ENCODE results near the gene ZBTB40. TPM values are rescaled to one million over a fixed set of nuclear protein-coding genes. Genes with fewer than 3 reads are reported as not detected.

The ZBTB40 gene
- polyA plus RNA-seq, 3 donors: 1.1 to 17.8 (median 1.3) TPM

DNA sequence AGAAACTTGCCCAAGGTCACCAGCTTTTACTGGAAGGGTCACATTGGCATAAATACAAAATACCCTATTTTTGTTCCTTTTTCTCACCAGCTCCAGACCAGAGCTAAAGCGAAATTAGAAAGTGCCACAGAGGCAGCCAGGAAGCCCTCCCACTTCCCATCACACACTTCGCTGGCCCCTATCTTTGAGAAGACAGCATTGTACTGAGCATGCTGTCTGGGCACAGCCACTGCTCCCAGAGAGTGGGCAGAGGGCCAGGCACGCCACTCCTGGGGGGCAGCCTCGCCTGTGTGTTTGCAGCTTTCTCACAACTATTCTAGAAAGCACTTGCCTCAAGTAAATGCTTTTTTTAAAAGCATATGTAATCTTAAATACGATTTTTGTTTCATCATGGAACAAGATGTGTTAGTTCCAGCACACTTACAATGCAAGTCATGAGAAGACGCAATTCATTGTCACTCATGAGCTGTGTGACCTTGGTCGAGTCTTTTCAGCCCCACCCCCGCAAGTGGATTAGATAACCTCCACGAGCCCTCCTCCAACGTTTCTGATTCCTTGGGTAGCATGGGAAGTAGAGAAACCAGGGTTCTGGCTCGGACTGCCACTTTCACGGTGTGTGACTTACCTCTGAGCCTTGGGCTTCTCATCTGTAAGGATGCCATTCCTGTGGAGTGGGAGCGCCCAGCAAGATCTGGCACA is 85.9 kb downstream of the ZBTB40 start:
- no peaks in the 10 kb centered on the region for H3K79me2 ChIP-seq (ENCODE audit: insufficient read depth, low read length)
- Mint-ChIP-seq H3K27ac (peak overlapping the region in 3 of 7 donors; percentile 26 to 54 (median 26)), H3K27me3 (ENCODE audit: low read depth in 3 of 3) (peaks cover 0 to 2% (median 0%) of the 10 kb centered on the region in 3 donors), H3K9me3 (no peaks in the 10 kb centered on the region), H3K36me3 (peaks cover 14 to 24% of the 10 kb centered on the region in 2 donors), H3K4me3 (no peak overlapping the region), H3K4me1 (peaks cover 14% of the 10 kb centered on the region)
- DNase-seq: no peak
- no peak overlapping the region for H3K27ac ChIP-seq (ENCODE audit: low read depth in 1 of 2, low read length in 2 of 2)
- H4K20me1 ChIP-seq (ENCODE audit: insufficient read depth, low read length): no peaks in the 10 kb centered on the region
- H3K9ac ChIP-seq (ENCODE audit: insufficient read depth, low read length, poor library complexity, severe bottlenecking): no peak overlapping the region
- 79% methylated on average over 12 of the region's 13 CpGs for WGBS (ENCODE audit: insufficient coverage)
- H3K4me3 ChIP-seq (replicated peaks in 1 of 3; ENCODE audit: low read depth in 2 of 3, low read length in 3 of 3): no peak overlapping the region
- H3K9me3 ChIP-seq (replicated peaks in 1 of 2; ENCODE audit: control insufficient read depth in 1 of 2, insufficient read depth in 1 of 2, low read length in 2 of 2): no peaks in the 10 kb centered on the region
- TF ChIP-seq, protein P1, sequence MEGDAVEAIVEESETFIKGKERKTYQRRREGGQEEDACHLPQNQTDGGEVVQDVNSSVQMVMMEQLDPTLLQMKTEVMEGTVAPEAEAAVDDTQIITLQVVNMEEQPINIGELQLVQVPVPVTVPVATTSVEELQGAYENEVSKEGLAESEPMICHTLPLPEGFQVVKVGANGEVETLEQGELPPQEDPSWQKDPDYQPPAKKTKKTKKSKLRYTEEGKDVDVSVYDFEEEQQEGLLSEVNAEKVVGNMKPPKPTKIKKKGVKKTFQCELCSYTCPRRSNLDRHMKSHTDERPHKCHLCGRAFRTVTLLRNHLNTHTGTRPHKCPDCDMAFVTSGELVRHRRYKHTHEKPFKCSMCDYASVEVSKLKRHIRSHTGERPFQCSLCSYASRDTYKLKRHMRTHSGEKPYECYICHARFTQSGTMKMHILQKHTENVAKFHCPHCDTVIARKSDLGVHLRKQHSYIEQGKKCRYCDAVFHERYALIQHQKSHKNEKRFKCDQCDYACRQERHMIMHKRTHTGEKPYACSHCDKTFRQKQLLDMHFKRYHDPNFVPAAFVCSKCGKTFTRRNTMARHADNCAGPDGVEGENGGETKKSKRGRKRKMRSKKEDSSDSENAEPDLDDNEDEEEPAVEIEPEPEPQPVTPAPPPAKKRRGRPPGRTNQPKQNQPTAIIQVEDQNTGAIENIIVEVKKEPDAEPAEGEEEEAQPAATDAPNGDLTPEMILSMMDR (IDR thresholded peaks at IDR 0.05): no peak
- no peak overlapping the region for H3K4me2 ChIP-seq (replicated peaks; ENCODE audit: extremely low read depth, low read length, poor library complexity, severe bottlenecking)
- H3K4me1 ChIP-seq (ENCODE audit: control insufficient read depth in 1 of 2, insufficient read depth in 2 of 2, low read length in 2 of 2): peaks cover 0 to 5% of the 10 kb centered on the region in 2 donors
- intact Hi-C loops (cut with micrococcal nuclease): no loop called here
- no peaks in the 10 kb centered on the region for H3K27me3 ChIP-seq (ENCODE audit: control insufficient read depth in 2 of 2, insufficient read depth in 2 of 2, low read length in 2 of 2)
- H3K36me3 ChIP-seq (replicated peaks in 1 of 2; ENCODE audit: control insufficient read depth in 1 of 2, insufficient read depth in 2 of 2, low read length in 2 of 2): peaks cover 0 to 14% of the 10 kb centered on the region in 2 donors
- no peak overlapping the region for H2AFZ ChIP-seq (ENCODE audit: insufficient read depth, low read depth, low read length, poor library complexity, severe bottlenecking)

DNA sequence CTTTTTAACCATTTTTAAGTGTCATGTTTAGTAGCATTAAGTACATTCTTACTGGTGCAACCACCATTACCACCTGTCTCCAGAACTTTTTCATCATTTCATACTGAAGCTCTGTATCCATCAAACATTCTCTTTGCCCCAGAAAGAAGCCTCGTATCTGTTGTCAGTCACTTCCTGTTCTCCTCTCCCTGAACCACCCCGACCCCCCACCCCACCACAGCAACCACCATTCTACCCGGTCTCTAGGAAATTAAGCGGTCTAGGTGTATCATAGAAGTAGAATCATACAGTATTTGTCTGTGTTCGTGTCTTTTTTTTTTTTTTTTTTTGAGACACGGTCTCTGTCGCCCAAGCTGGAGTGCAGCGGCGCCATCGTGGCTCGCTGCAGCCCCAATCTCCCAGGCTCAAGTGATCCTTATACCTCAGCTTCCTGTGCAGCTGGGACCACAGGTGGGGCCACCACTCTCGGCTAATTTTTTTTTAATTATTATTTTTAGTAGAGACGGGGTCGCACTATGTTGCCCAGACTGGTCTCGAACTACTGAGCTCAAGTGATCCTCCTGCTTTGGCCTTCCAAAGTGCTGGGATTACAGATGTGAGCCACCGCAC is 88.0 kb downstream of the ZBTB40 start:
- H4K20me1 ChIP-seq (ENCODE audit: insufficient read depth, low read length): no peaks in the 10 kb centered on the region
- Mint-ChIP-seq H3K36me3 (peaks cover 3 to 11% of the 10 kb centered on the region in 2 donors), H3K4me1 (peaks cover 14% of the 10 kb centered on the region), H3K4me3 (no peak overlapping the region), H3K9me3 (no peaks in the 10 kb centered on the region), H3K27ac (no peak overlapping the region), H3K27me3 (ENCODE audit: low read depth in 3 of 3) (peaks cover 0 to 7% (median 0%) of the 10 kb centered on the region in 3 donors)
- intact Hi-C loops (cut with micrococcal nuclease): no loop called here
- H3K79me2 ChIP-seq (ENCODE audit: insufficient read depth, low read length): no peaks in the 10 kb centered on the region
- no peak overlapping the region for H2AFZ ChIP-seq (ENCODE audit: insufficient read depth, low read depth, low read length, poor library complexity, severe bottlenecking)
- H3K27ac ChIP-seq (ENCODE audit: low read depth in 1 of 2, low read length in 2 of 2): no peak overlapping the region
- H3K27me3 ChIP-seq (ENCODE audit: control insufficient read depth in 2 of 2, insufficient read depth in 2 of 2, low read length in 2 of 2): no peaks in the 10 kb centered on the region
- peaks cover 0 to 5% of the 10 kb centered on the region in 2 donors for H3K4me1 ChIP-seq (ENCODE audit: control insufficient read depth in 1 of 2, insufficient read depth in 2 of 2, low read length in 2 of 2)
- TF ChIP-seq, protein P1 (IDR thresholded peaks at IDR 0.05): no peak
- no peaks in the 10 kb centered on the region for H3K36me3 ChIP-seq (replicated peaks in 1 of 2; ENCODE audit: control insufficient read depth in 1 of 2, insufficient read depth in 2 of 2, low read length in 2 of 2)
- 100% methylated on average over 2 of the region's 16 CpGs for WGBS (ENCODE audit: insufficient coverage)
- no peak overlapping the region for H3K4me2 ChIP-seq (replicated peaks; ENCODE audit: extremely low read depth, low read length, poor library complexity, severe bottlenecking)
- H3K9ac ChIP-seq (ENCODE audit: insufficient read depth, low read length, poor library complexity, severe bottlenecking): no peak overlapping the region
- H3K4me3 ChIP-seq (replicated peaks in 1 of 3; ENCODE audit: low read depth in 2 of 3, low read length in 3 of 3): no peak overlapping the region
- no peaks in the 10 kb centered on the region for H3K9me3 ChIP-seq (replicated peaks in 1 of 2; ENCODE audit: control insufficient read depth in 1 of 2, insufficient read depth in 1 of 2, low read length in 2 of 2)
- no peak for DNase-seq
